Measurements from ENCODE around the gene TBC1D5. TPM values are rescaled to one million over a fixed set of nuclear protein-coding genes. Genes with fewer than 3 reads are reported as not detected.

The TBC1D5 gene
- total RNA-seq, 1 experiment from 2014 or later = 33.9 TPM

DNA sequence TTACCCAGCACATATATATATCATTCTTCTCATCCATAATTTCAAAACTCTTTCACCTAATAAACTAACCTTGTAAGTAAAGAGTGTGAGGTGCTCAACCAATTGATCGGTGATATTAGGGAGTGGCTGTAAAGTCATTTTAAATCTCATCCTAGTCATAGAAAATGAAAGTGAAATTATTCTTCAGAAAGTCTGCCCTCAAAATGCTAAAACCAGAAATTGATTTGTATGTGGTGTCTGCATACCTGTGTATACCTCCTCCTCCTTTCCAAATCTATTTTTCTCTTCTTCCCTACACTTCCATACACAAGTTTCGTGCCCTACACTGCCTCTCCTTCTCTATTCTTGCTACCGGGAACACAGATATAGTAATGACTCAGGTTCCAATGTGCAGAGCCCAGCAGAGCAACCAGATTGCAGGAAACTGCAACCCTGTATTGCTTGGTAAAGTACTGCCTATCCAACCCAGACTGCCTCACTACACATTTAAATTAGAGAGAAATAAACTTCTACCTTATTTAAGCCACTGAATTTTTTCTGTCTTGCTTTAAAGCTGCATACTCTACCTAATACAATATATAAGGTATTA lies 7.4 kb upstream of the TBC1D5 start:
- TF ChIP-seq, protein P1, sequence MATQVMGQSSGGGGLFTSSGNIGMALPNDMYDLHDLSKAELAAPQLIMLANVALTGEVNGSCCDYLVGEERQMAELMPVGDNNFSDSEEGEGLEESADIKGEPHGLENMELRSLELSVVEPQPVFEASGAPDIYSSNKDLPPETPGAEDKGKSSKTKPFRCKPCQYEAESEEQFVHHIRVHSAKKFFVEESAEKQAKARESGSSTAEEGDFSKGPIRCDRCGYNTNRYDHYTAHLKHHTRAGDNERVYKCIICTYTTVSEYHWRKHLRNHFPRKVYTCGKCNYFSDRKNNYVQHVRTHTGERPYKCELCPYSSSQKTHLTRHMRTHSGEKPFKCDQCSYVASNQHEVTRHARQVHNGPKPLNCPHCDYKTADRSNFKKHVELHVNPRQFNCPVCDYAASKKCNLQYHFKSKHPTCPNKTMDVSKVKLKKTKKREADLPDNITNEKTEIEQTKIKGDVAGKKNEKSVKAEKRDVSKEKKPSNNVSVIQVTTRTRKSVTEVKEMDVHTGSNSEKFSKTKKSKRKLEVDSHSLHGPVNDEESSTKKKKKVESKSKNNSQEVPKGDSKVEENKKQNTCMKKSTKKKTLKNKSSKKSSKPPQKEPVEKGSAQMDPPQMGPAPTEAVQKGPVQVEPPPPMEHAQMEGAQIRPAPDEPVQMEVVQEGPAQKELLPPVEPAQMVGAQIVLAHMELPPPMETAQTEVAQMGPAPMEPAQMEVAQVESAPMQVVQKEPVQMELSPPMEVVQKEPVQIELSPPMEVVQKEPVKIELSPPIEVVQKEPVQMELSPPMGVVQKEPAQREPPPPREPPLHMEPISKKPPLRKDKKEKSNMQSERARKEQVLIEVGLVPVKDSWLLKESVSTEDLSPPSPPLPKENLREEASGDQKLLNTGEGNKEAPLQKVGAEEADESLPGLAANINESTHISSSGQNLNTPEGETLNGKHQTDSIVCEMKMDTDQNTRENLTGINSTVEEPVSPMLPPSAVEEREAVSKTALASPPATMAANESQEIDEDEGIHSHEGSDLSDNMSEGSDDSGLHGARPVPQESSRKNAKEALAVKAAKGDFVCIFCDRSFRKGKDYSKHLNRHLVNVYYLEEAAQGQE (IDR thresholded peaks at IDR 0.05; ENCODE audit: low read depth) = no peak
- TF ChIP-seq, protein P2, sequence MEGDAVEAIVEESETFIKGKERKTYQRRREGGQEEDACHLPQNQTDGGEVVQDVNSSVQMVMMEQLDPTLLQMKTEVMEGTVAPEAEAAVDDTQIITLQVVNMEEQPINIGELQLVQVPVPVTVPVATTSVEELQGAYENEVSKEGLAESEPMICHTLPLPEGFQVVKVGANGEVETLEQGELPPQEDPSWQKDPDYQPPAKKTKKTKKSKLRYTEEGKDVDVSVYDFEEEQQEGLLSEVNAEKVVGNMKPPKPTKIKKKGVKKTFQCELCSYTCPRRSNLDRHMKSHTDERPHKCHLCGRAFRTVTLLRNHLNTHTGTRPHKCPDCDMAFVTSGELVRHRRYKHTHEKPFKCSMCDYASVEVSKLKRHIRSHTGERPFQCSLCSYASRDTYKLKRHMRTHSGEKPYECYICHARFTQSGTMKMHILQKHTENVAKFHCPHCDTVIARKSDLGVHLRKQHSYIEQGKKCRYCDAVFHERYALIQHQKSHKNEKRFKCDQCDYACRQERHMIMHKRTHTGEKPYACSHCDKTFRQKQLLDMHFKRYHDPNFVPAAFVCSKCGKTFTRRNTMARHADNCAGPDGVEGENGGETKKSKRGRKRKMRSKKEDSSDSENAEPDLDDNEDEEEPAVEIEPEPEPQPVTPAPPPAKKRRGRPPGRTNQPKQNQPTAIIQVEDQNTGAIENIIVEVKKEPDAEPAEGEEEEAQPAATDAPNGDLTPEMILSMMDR (IDR thresholded peaks at IDR 0.05 in 2 of 3, conservative IDR thresholded peaks at IDR 0.05 in 1 of 3; ENCODE audit: borderline replicate concordance in 1 of 3, insufficient read depth in 1 of 3, low read depth in 2 of 3, low read length in 2 of 3) = no peak
- TF ChIP-seq CEBPB (IDR thresholded peaks at IDR 0.05; ENCODE audit: low read depth) (no peak), YY1 (IDR thresholded peaks at IDR 0.05; ENCODE audit: extremely low read depth, insufficient replicate concordance, low read depth, low read length) (no peak), TCF7L2 (IDR thresholded peaks at IDR 0.05; ENCODE audit: borderline replicate concordance, extremely low read depth, insufficient read depth, insufficient read length) (no peak), ZBTB33 (IDR thresholded peaks at IDR 0.05; ENCODE audit: extremely low read depth, insufficient replicate concordance, low read length) (no peak), CBX3 (IDR thresholded peaks at IDR 0.05; ENCODE audit: low read depth) (no peak), RAD21 (IDR thresholded peaks at IDR 0.05; ENCODE audit: low read depth) (no peak), ZFX (IDR thresholded peaks at IDR 0.05) (no peak), JUND (IDR thresholded peaks at IDR 0.05) (no peak), POLR2AphosphoS5 (IDR thresholded peaks at IDR 0.05; ENCODE audit: low read depth, low read length) (no peak), SRF (IDR thresholded peaks at IDR 0.05; ENCODE audit: low read depth) (no peak), MAX (IDR thresholded peaks at IDR 0.05) (no peak), ELF1 (IDR thresholded peaks at IDR 0.05; ENCODE audit: borderline replicate concordance, low read depth) (no peak), FOSL1 (IDR thresholded peaks at IDR 0.05; ENCODE audit: low read depth) (no peak)
- TF ChIP-seq, protein P3, sequence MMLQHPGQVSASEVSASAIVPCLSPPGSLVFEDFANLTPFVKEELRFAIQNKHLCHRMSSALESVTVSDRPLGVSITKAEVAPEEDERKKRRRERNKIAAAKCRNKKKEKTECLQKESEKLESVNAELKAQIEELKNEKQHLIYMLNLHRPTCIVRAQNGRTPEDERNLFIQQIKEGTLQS (IDR thresholded peaks at IDR 0.05) = no peak
- H3K27me3 ChIP-seq (ENCODE audit: insufficient read depth, low read length) = no peaks in the 10 kb centered on the region
- H3K79me2 ChIP-seq (ENCODE audit: insufficient read depth, low read length) = no peaks in the 10 kb centered on the region
- no peak overlapping the region for H3K9ac ChIP-seq (ENCODE audit: low read length)
- H3K4me2 ChIP-seq (ENCODE audit: low read length) = no peak overlapping the region
- H3K9me3 ChIP-seq (ENCODE audit: control insufficient read depth in 1 of 2, insufficient read depth in 1 of 2, low read depth in 1 of 2, low read length in 2 of 2) = no peaks in the 10 kb centered on the region
- intact Hi-C loops (cut with micrococcal nuclease) = no loop called here
- CTCF ChIA-PET = no interaction called here
- RAD21 ChIA-PET (ENCODE audit: low non-redundant PET in 1 of 2, low total read pairs in 2 of 2, uncharacterized antibody in 2 of 2, unreplicated experiment in 2 of 2) = no interaction called here
- no peaks in the 10 kb centered on the region for H3K9me2 ChIP-seq (ENCODE audit: insufficient read depth)
- no peaks in the 10 kb centered on the region for H4K20me1 ChIP-seq (ENCODE audit: insufficient read depth)
- H3K4me3 ChIP-seq (replicated peaks in 1 of 2; ENCODE audit: low read depth in 1 of 2, low read length in 2 of 2) = no peak overlapping the region
- DNase-seq (ENCODE audit: low read depth, low spot score) (no peak), ATAC-seq (no peak)
- H3K27ac ChIP-seq (ENCODE audit: low read depth, low read length) = no peak overlapping the region
- no peaks in the 10 kb centered on the region; a peak in 1 of 4 replicates for H3K4me1 ChIP-seq (ENCODE audit: control insufficient read depth in 1 of 2, insufficient read depth in 2 of 2, low read length in 2 of 2)
- POLR2A ChIA-PET = interaction anchor here (0.5 kb wide), 1 partner anchor 367 kb away, joined by 3 read pairs; no protein-coding TSS in a partner anchor
- H3K36me3 ChIP-seq (ENCODE audit: control insufficient read depth in 1 of 2, insufficient read depth in 2 of 2, low read length in 2 of 2) = no peaks in the 10 kb centered on the region
- no TSS peak for BruUV-seq (replicated peaks)
- H2AFZ ChIP-seq (ENCODE audit: low read depth, low read length, poor library complexity, severe bottlenecking) = no peak overlapping the region

Measured in HCT116 (cell line).